DMS153 treated with DMSO at 0.1 percent for 48 hours (cell line): ENCODE measurements around the gene YAP1.

ENCODE experiments used
- DNase-seq: peaks from one replicate; lab custom pipeline; 2025; ENCODE audit not compliant: unreplicated experiment; lab: John Stamatoyannopoulos, UW

YAP1 gene

DNA sequence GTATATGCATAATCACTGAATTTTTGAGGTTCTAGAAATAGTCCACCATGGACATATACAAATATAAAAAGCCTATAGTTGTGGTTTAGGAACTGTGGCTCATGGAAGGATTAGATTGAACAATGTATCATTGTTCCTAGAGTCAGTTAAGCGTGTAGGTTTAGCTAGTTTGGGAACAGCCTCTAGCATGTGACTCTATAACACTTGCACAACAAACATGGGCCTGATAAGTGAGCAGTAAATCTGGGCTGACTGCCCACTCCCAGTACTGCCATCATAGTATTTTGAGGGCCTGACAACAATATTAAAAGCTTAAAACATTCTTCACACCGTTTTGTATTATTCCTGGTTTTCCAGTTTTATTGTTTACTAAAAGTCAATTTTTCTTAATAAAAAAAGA is 47.0 kb downstream of the YAP1 start:
- no peak for DNase-seq

DNA sequence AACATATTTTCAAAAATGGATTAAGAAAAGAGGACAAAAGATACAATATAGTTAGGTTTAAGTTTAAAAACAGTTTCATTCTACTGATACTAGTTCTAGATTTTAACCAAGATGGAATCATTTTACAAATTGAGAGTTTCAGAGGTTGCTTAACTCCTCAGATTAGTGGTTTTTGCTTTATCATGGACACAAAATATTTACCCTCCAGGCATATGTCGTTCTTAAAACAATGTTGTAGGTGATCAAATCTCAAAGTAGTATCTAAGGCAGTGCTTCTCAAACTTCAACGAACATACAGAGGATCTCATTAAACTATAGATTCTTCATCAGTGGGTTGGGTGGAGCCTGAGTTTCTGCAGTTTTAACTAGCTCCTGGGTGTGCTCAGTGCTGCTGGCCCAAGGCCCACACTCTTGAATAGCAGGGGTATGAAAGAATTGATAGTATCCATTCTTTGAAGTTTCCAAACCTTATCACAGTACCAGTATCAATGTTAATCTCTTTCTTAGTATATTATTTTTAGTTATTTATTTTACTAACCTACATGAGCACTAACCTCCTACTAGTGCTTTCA is 48.0 kb downstream of the YAP1 start:
- DNase-seq: no peak

DNA sequence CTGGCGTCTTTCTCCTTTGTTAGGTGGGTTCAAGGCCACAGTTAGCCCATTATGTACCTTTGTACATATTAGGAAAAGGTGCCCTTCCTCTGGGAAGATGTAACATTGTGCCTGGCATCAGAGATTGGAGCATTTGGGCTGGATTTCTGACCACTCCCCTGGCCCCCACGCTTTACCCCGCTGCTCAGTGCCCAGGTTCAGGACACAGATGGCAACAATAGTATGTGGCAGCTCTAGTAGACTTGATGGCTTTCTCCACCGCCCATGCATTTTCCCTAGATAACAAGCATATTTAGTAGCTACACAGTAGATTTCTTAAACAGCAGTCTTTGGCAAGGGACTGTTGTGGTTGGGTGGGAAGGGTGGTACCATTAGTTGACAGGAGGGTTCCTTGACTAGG is 53.1 kb downstream of the YAP1 start:
- no peak for DNase-seq

DNA sequence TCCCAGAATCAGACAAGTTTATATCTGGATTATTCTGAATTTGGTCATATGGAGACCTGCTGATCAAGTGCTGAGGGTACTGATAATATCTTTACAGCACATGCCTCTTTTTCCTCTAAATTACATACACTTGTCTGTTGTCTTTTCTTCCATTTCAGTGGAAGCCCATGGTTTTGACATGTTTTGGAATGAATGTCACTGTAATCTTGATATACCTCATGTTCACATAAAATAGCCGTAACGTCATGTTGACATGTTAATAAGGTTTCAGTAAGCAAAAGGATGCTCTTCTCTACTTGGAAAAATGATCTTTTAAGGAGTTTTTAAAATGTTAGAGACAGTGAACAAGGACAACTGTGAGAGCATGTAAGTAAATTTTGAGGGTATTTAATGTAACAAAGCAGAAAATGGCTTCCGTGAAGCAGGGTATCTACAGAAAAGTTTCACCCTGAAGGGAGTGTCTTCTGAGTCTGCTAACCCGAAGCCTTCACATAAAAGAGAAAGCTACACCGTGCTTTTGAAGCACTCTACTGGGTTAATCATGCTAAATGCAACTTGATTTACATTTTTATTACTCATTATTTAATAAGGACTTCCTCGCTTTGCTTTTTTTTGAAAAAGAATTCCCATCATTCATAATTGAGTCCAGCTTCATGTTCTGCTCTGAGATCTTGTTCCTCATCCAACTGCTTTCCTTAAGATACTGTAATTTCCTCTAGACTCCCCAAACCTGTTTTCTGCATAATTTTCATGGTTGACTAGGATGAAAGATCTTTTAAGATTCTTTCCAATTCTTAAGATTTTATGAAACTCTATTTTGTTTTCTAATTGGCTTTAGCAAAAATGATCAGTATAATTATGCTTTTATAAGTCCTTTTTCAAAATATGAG is 56.2 kb downstream of the YAP1 start:
- DNase-seq: no peak

DNA sequence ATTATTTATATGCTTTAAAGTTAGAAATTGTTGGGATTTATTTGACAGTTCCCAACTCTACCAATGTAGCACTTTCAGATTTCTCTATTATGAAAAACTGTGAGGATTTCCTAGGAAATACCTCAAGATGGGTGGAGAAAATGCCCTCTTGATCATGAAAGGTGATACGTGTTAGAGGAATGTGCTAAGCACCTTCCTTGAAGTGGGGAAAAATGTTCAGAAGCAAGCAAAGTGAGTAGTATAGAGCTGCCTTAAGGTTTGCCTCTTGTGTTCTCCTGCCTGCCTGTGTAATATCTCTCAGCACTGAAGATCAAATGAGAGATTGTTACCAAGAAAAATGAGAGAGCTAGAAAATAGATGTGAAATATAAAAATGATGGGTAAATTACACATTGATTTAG is 58.2 kb downstream of the YAP1 start:
- no peak for DNase-seq

DNA sequence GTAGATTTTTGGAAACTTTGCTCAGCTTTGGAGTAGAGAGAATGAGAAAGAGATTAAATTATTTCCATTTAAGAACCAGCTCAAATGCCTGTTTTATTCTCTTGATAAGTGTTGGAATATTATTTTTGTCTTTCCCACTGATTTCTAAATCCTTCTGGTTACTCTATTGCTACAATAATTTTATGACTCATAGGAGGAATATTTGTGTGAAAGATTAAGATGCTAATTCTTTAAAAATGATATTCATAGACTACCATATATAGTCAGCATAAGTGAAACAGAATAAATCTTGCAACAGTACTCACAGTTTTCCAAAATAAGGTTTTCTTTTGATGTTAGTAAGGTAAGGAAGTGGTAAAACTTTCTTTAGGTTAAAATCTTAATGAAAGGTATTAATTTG is 60.9 kb downstream of the YAP1 start:
- DNase-seq: no peak

DNA sequence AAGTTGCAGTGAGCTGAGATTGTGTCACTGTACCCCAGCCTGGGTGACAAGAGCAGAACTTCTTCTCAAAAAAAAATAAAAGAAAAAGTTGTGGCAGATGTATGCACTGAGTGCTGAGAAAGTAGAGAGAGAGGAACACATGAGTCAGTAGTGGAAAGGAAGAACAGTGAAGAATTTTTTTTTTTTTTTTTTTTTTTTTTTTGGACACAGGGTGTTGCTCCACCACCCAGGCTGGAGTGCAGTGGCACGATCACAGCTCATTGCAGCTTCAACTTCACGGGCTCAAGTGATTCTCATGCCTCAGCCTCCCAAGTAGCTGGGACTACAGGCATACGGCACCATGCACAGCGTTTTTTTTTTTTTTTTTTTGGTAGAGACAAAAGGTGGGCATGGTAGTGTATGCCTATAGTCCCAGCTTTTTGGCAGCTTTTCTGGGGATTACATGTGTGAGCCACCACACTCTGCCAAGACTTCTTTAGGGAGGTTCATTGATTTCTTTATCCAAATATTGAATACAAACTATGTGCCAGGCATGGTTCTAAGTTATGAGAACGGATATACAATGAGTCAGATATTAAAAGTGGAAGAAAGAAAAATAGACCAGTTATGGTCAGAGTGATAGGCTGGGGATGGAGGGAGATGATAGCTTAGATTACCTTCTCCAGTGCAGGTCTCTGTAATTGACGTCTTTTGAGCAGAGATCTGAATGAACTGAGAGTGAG is 62.0 kb downstream of the YAP1 start:
- DNase-seq: no peak

DNA sequence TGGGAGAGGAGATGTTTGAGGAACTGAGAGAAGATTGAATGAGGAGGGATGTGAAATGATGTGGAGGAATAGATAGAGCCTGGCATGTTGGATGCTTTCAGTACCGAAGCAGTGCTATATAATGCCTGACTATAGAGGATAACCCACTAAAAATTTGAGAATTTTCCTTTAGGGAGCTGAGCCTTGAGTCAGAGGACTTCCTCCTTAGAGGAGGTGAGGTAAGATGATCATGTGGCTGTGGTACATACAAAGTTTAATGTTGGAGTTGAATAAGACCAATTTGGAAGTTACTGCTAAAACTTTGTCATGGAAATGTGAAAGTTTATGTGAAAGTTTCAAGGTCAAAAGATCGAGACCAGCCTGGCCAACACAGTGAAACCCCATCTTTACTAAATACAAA is 66.9 kb downstream of the YAP1 start:
- no peak for DNase-seq

DNA sequence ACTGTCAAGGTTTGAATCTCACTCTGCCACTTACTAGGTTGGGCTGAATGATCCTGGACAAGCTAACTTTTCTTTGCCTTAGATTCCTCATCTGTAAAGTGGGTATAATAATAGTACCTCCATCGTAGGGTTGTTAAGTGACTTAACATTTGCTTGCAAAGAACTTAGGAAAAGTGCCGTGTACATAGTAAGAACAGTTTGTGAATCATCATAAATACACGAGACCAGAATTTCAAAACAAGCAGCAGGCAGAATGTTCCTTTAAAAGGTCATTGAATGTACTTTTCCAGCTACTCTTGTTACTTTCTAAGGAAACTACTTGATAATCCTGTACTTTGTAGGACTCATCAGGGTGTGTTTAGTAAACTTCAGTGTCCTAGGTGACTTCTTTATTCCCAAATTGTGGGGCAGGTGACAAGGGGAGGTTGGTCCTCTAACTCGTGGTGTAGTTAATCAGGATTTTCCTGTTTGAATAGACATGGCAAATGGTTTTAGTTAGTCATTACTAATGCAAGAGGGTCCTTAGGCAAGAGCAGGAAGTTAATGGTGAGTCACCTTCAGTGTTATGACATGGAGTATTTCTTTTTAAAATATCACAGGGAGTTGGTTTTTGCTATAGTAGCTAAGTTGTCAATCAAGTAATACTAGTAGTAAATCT is 67.9 kb downstream of the YAP1 start:
- DNase-seq: no peak

DNA sequence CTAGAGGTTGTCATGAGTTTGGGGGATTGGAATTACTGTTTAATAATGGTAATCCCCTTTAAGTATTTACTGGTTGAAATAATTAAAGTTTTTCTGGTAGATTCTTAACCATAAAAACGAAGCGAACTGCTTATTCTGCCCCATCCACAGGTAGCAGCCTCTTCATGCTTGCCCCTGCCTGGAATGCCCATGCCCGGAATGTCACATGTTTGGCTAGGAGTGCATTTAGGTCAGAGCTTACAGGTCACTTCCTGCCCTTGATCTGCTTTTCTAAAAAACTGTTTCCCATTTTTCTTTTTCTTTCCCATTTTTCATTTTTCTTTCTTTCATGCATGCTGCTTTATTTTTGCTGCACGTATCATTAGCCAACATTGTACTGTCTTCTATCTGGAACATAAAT is 69.1 kb downstream of the YAP1 start:
- DNase-seq: no peak

DNA sequence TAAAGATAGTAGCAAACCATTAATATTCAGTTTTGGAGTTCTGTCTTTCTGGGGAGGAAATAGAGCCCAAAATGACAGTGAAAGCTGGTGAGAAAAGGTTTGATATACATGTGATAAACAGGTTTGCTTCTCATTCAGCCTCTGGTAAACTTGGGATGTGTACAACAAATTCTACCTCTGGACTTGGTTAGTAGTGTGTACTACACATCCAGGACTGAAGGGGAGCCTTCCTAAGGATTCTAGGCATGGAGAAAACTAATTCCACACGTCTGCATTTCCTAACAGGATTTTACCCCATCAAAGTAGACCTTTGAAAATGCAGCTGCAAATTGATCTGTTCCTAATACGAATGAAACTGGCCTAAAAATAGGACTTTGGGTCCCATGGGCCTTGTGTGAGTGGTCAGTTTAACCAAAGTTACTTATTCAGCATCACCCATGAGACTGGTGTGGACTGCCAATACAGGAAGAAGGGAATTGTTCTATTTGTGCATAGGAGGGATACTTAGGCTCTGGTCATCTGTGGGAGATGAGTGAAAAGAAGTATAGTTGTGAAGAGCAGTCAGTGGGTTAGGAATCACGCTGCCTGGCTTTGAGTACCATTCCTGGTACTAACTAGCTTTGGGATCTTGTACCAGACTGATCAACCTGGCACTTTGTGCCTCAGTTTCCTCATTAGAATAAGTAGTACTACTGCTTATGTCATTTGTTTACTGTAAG is 74.2 kb downstream of the YAP1 start:
- DNase-seq: no peak

DNA sequence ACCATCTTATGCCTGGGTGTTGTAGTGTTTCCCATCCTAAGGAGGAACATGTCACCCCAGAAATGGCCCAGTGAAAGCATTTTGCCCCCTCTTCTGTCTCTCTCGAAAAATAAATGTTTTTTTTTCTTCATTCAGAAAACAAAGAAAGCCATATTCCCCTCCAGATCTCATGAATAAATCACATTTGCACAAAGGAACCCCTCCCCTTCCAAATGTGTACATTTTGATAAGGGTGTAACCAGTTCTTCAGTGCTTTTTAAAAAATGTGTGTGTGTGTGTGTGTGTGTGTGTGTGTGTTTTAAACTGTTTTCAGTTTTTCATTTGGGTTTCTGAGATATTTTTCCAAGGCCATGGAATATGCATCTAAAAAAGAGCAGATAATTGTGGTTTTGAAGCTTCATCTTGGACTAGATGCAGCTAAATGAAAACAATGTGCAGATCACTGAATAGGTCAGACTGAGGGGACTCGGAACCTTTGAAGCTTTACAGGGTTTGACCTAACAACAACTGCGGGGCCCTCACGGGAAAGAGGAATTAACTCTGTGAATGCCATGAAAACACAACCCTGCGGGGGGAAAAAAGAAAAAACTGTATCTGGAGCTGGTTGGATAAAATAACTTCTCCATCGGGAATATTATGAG is 76.4 kb downstream of the YAP1 start:
- DNase-seq: no peak

DNA sequence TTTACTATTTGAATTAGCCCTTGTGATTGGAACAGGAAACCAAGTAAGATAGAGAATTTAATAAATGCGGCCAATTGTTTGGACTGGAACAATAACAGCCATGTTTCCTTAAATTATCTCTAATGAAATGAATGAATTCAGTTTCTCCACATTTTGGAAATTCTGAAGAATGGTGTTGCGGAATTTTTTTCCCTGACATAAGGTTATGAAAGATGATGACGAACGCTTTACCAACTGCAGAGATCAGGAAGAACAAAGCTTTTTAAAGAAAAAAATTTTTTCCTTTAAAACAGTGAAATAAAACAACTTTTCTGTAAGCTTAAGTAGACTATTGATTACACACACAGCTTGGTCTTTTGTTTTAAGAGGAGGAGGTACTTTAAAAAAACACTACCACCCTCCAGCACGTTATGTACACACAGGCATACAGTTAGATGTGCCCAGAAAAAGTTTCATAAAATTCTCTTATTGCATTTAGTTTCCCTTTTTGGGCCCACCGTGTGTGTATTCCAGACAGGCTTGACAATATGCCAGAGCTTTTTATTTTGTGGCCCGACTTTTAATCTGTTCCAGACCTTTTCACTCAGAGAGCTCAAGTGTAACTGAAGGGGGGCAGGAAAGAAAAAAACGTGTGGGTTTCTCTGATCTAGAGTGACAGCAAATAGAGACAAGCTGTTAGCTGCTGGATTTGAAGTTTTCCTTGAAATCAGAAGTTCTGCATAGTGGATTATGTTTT is 77.3 kb downstream of the YAP1 start:
- DNase-seq: no peak

DNA sequence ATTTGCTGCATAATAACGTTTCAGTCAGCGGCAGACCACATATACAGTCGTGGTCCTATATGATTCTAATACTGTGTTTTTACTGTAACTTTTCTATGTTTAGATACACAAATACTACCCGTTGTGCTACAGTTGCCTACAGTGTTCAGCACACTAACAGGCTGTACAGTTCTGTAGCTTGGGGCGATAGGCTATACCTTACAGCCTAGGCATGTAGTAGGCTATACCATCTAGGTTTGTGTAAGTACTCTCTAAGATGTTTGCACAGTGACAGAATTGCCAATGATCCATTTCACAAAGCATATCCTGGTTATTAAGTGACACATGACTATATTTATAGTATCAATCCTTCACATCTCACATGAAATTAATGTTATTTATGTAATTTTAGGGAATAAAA is 78.2 kb downstream of the YAP1 start:
- DNase-seq: no peak

DNA sequence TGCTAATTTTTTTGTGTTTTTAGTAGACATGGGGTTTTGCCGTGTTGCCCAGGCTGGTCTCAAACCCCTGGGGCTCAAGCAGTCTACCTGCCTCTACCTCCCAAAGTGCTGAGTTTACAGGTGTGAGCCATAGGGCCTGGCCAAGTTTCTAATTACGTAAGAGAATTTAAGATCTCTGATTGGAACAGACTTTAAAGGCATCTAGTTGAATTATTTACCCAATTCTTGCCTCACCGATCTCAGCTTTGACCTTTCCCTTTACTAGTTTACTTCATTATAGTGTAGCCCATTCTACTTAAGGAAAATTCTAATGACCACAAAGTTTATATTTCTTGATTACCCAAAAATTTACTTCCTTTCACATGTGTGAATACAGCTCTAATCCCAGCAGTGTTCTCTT is 81.6 kb downstream of the YAP1 start:
- no peak for DNase-seq

DNA sequence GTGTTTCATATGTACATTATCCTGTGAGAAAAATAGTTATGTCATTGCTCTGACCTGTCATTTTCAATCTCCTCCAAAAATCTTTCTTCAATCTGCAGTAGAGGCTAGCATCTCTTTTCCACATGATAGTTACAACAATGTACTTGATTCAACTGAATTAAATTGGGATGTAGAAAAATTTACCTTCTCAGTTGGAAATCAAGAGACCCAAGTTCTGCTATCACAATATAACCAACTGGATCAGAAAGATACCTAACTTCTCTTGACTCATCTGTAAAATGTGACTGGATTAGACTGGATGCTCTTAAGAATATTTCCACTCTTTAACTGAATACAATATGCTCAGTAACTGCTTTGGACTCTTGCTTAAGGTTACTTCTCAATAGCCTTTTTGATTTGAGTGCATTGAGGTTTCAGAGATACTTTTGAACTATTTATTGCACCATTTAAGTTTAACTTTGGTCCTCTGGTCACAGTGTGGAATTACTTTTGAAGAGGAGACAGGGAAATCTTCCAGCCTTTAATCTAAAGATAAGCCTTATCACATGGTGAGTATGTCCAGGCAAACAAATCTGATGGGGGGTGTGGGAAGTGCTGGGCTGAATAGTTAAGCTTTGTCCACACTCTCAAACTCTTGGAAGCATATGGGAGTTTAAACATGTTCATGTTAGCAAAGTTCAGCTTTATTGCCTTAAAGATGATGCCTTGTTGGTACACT is 82.3 kb downstream of the YAP1 start:
- DNase-seq: no peak

DNA sequence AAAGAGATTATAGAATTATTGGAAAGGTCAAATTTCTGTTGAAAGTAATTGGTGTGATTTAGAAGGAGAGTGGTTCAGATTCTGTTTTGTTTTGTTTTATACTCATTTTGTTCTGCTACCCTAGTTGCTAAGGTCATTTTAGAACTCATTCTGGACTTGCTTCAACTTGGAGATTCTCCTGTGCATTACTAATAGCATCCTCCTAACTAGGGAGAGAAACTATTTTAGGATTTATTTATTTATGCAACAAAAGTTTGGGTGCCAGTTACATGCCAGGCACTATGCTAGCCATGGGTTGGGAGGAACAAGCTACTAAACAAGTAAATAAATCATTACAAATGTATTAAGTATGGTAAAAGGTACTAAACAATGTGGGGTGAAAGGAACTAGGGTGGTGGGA is 84.0 kb downstream of the YAP1 start:
- DNase-seq: no peak

DNA sequence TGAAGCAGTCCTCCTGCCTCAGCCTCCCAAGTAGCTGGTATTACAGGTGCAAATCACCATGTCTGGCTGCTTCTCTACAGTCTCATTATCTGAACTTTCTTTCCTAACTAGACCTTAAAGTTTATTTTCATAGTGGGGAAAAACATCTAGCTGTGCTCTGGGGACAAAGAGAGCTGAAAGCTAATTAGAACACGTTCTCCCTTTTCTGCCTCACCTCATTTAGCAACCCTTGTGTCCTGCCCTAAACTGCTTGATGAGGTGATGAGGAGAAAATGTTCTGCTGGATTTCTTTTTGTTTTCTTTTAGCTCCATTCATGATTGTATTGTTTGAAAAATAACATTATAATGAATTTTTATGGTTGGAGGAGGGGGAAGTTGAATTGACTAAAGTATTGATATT is 84.7 kb downstream of the YAP1 start:
- DNase-seq: no peak

DNA sequence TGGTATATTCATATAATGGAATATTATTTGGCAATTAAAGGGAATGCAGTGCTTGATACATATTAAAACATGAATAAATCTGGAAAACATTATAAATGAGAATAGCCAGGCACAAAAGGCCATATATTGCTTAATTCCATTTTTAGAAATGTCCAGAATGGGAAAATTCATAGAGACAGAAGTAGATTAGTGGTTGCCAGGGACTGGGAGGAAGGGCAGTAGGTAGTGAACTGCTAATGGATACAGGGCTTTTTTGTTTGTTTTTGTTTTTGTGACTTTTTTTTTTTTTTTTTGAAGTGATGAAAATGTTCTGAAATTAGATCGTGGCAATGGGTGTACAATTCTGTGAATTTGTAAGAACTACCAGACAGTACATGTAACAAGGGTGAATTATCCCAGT is 86.1 kb downstream of the YAP1 start:
- DNase-seq: no peak
